Measurements from ENCODE around the gene SRCAP.

Gene SRCAP

GRCh38 chr16:30657866-30658730 is 40.9 kb upstream of the SRCAP start, which contains the start of gene FBRS (continued):
- no peak for TF ChIP-seq ZBTB20 (tag by site-specific recombination; IDR thresholded peaks at IDR 0.05)
- no peak for TF ChIP-seq ZSCAN4 (tag by site-specific recombination; IDR thresholded peaks at IDR 0.05)
- no peak for TF ChIP-seq ZNF175 (tag by site-specific recombination; IDR thresholded peaks at IDR 0.05)
- TF ChIP-seq ZNF488 (tag by site-specific recombination; IDR thresholded peaks at IDR 0.05) = no peak
- peak; percentile 93 for TF ChIP-seq ZNF580 (tag by site-specific recombination; IDR thresholded peaks at IDR 0.05)
- TF ChIP-seq ZNF311 (tag by site-specific recombination; IDR thresholded peaks at IDR 0.05; ENCODE audit: borderline replicate concordance) = no peak
- peak; percentile 26; the same call in 1 of the 2 replicates for TF ChIP-seq ZNF449 (tag by site-specific recombination; IDR thresholded peaks at IDR 0.05)
- 0 out of 2 replicates have a peak, but pooled peaks have one; percentile 52 for TF ChIP-seq ZNF596 (tag by site-specific recombination; IDR thresholded peaks at IDR 0.05)
- no peak for TF ChIP-seq ZNF776 (tag by site-specific recombination; IDR thresholded peaks at IDR 0.05; ENCODE audit: borderline replicate concordance)
- 0 out of 2 replicates have a peak, but pooled peaks have one; percentile 55 for TF ChIP-seq KLF7 (tag by site-specific recombination; IDR thresholded peaks at IDR 0.05; ENCODE audit: borderline replicate concordance)
- TF ChIP-seq ZNF26 (tag by site-specific recombination; IDR thresholded peaks at IDR 0.05) = no peak
- peak; percentile 95 for TF ChIP-seq PATZ1 (tag by site-specific recombination; IDR thresholded peaks at IDR 0.05)
- no peak for TF ChIP-seq ZNF292 (tag by site-specific recombination; IDR thresholded peaks at IDR 0.05; ENCODE audit: borderline replicate concordance, low read depth)
- TF ChIP-seq GLIS2 (tag by site-specific recombination; IDR thresholded peaks at IDR 0.05) = peak; percentile 89
- TF ChIP-seq CTCF (tag by site-specific recombination; IDR thresholded peaks at IDR 0.05) = peak; percentile 99
- TF ChIP-seq ZNF394 (tag by site-specific recombination; IDR thresholded peaks at IDR 0.05; ENCODE audit: borderline replicate concordance) = no peak; the same call in 1 of the 2 replicates
- TF ChIP-seq PBX3 (CRISPR knock-in tag; IDR thresholded peaks at IDR 0.05) = peak; percentile 93
- TF ChIP-seq HOXC10 (CRISPR knock-in tag; IDR thresholded peaks at IDR 0.05) = no peak
- TF ChIP-seq ZNF18 (tag by site-specific recombination; IDR thresholded peaks at IDR 0.05) = no peak
- TF ChIP-seq ZNF513 (tag by site-specific recombination; IDR thresholded peaks at IDR 0.05) = peak; percentile 97
- no peak for TF ChIP-seq PRDM6 (tag by site-specific recombination; IDR thresholded peaks at IDR 0.05)

All from HEK293 (cell line).